Measurements from ENCODE around the gene ZNF620.

The ZNF620 gene

GRCh38 chr3:40511031-40511718, 5.3 kb downstream of the ZNF620 start:
- H3K27me3 ChIP-seq (ENCODE audit: control insufficient read depth, insufficient read depth, low read length) = no peaks in the 10 kb centered on the region
- H3K36me3 ChIP-seq (ENCODE audit: control insufficient read depth, insufficient read depth, low read length) = no peaks in the 10 kb centered on the region
- H3K4me3 ChIP-seq (ENCODE audit: low read length) = no peak overlapping the region
- no peaks in the 10 kb centered on the region for H3K4me1 ChIP-seq (ENCODE audit: control insufficient read depth, insufficient read depth, low read length)
- no peak overlapping the region for H3K9ac ChIP-seq (ENCODE audit: low read length)
- H3K9me3 ChIP-seq (ENCODE audit: control insufficient read depth, low read length) = no peaks in the 10 kb centered on the region

GRCh38 chr3:40516201-40516600, 10.4 kb downstream of the ZNF620 start:
- Histone ChIP-seq H3K4me1 (ENCODE audit: control insufficient read depth, insufficient read depth, low read length) (no peaks in the 10 kb centered on the region), H3K27me3 (ENCODE audit: control insufficient read depth, insufficient read depth, low read length) (no peaks in the 10 kb centered on the region), H3K36me3 (ENCODE audit: control insufficient read depth, insufficient read depth, low read length) (no peaks in the 10 kb centered on the region), H3K9me3 (ENCODE audit: control insufficient read depth, low read length) (no peaks in the 10 kb centered on the region), H3K4me3 (ENCODE audit: low read length) (no peak overlapping the region), H3K9ac (ENCODE audit: low read length) (no peak overlapping the region)

- Histone ChIP-seq H3K4me3 (ENCODE audit: low read length) (no peak overlapping the region), H3K4me1 (ENCODE audit: control insufficient read depth, insufficient read depth, low read length) (no peaks in the 10 kb centered on the region), H3K36me3 (ENCODE audit: control insufficient read depth, insufficient read depth, low read length) (no peaks in the 10 kb centered on the region), H3K27me3 (ENCODE audit: control insufficient read depth, insufficient read depth, low read length) (no peaks in the 10 kb centered on the region), H3K9me3 (ENCODE audit: control insufficient read depth, low read length) (no peaks in the 10 kb centered on the region), H3K9ac (ENCODE audit: low read length) (no peak overlapping the region)
Observed at GRCh38 chr3:40518067-40518466, 12.2 kb downstream of the ZNF620 start.

- Histone ChIP-seq H3K9me3 (ENCODE audit: control insufficient read depth, low read length) (no peaks in the 10 kb centered on the region), H3K36me3 (ENCODE audit: control insufficient read depth, insufficient read depth, low read length) (no peaks in the 10 kb centered on the region), H3K4me3 (ENCODE audit: low read length) (no peak overlapping the region), H3K9ac (ENCODE audit: low read length) (no peak overlapping the region), H3K4me1 (ENCODE audit: control insufficient read depth, insufficient read depth, low read length) (peaks cover 2% of the 10 kb centered on the region), H3K27me3 (ENCODE audit: control insufficient read depth, insufficient read depth, low read length) (no peaks in the 10 kb centered on the region)
Observed at GRCh38 chr3:40518848-40519247, 13.0 kb downstream of the ZNF620 start.

GRCh38 chr3:40521254-40521653, 15.4 kb downstream of the ZNF620 start:
- peaks cover 19% of the 10 kb centered on the region for H3K4me1 ChIP-seq (ENCODE audit: control insufficient read depth, insufficient read depth, low read length)
- no peaks in the 10 kb centered on the region for H3K9me3 ChIP-seq (ENCODE audit: control insufficient read depth, low read length)
- H3K4me3 ChIP-seq (ENCODE audit: low read length) = no peak overlapping the region
- H3K9ac ChIP-seq (ENCODE audit: low read length) = no peak overlapping the region
- H3K36me3 ChIP-seq (ENCODE audit: control insufficient read depth, insufficient read depth, low read length) = no peaks in the 10 kb centered on the region
- H3K27me3 ChIP-seq (ENCODE audit: control insufficient read depth, insufficient read depth, low read length) = no peaks in the 10 kb centered on the region

- H3K36me3 ChIP-seq (ENCODE audit: control insufficient read depth, insufficient read depth, low read length) = peaks cover 5% of the 10 kb centered on the region
- no peaks in the 10 kb centered on the region for H3K9me3 ChIP-seq (ENCODE audit: control insufficient read depth, low read length)
- no peak overlapping the region for H3K4me3 ChIP-seq (ENCODE audit: low read length)
- no peaks in the 10 kb centered on the region for H3K27me3 ChIP-seq (ENCODE audit: control insufficient read depth, insufficient read depth, low read length)
- H3K9ac ChIP-seq (ENCODE audit: low read length) = peak overlapping the region; percentile 100
- H3K4me1 ChIP-seq (ENCODE audit: control insufficient read depth, insufficient read depth, low read length) = peaks cover 19% of the 10 kb centered on the region
Observed at GRCh38 chr3:40523781-40524180, 17.9 kb downstream of the ZNF620 start.

- Histone ChIP-seq H3K36me3 (ENCODE audit: control insufficient read depth, insufficient read depth, low read length) (peaks cover 5% of the 10 kb centered on the region), H3K4me1 (ENCODE audit: control insufficient read depth, insufficient read depth, low read length) (peaks cover 19% of the 10 kb centered on the region), H3K9me3 (ENCODE audit: control insufficient read depth, low read length) (no peaks in the 10 kb centered on the region), H3K4me3 (ENCODE audit: low read length) (peak overlapping the region; percentile 76), H3K27me3 (ENCODE audit: control insufficient read depth, insufficient read depth, low read length) (no peaks in the 10 kb centered on the region), H3K9ac (ENCODE audit: low read length) (peak overlapping the region; percentile 100)
Observed at GRCh38 chr3:40524222-40524567, 18.4 kb downstream of the ZNF620 start.

- peak within 1 kb of the TSS; percentile 76 for H3K4me3 ChIP-seq (ENCODE audit: low read length)
- peaks cover 19% of the 10 kb centered on the region for H3K4me1 ChIP-seq (ENCODE audit: control insufficient read depth, insufficient read depth, low read length)
- H3K27me3 ChIP-seq (ENCODE audit: control insufficient read depth, insufficient read depth, low read length) = no peaks in the 10 kb centered on the region
- no peaks in the 10 kb centered on the region for H3K9me3 ChIP-seq (ENCODE audit: control insufficient read depth, low read length)
- peaks cover 5% of the 10 kb centered on the region for H3K36me3 ChIP-seq (ENCODE audit: control insufficient read depth, insufficient read depth, low read length)
- peak within 1 kb of the TSS; percentile 100 for H3K9ac ChIP-seq (ENCODE audit: low read length)
Observed at GRCh38 chr3:40524568-40525285, 18.9 kb downstream of the ZNF620 start, which contains the start of gene ZNF621. Gene ZNF621 (plus strand): TSS chr3:40524960. CDS start chr3:40525841, 881 bp downstream.

- H3K27me3 ChIP-seq (ENCODE audit: control insufficient read depth, insufficient read depth, low read length) = no peaks in the 10 kb centered on the region
- no peaks in the 10 kb centered on the region for H3K9me3 ChIP-seq (ENCODE audit: control insufficient read depth, low read length)
- H3K4me3 ChIP-seq (ENCODE audit: low read length) = no peak overlapping the region
- peaks cover 19% of the 10 kb centered on the region for H3K4me1 ChIP-seq (ENCODE audit: control insufficient read depth, insufficient read depth, low read length)
- H3K36me3 ChIP-seq (ENCODE audit: control insufficient read depth, insufficient read depth, low read length) = peaks cover 5% of the 10 kb centered on the region
- no peak overlapping the region for H3K9ac ChIP-seq (ENCODE audit: low read length)
Observed at GRCh38 chr3:40528426-40528825, 22.6 kb downstream of the ZNF620 start.

- peaks cover 12% of the 10 kb centered on the region for H3K36me3 ChIP-seq (ENCODE audit: control insufficient read depth, insufficient read depth, low read length)
- no peak overlapping the region for H3K4me3 ChIP-seq (ENCODE audit: low read length)
- H3K4me1 ChIP-seq (ENCODE audit: control insufficient read depth, insufficient read depth, low read length) = no peaks in the 10 kb centered on the region
- H3K9ac ChIP-seq (ENCODE audit: low read length) = no peak overlapping the region
- no peaks in the 10 kb centered on the region for H3K9me3 ChIP-seq (ENCODE audit: control insufficient read depth, low read length)
- H3K27me3 ChIP-seq (ENCODE audit: control insufficient read depth, insufficient read depth, low read length) = no peaks in the 10 kb centered on the region
Observed at GRCh38 chr3:40532252-40532651, 26.4 kb downstream of the ZNF620 start.

- Histone ChIP-seq H3K36me3 (ENCODE audit: control insufficient read depth, insufficient read depth, low read length) (peaks cover 7% of the 10 kb centered on the region), H3K9ac (ENCODE audit: low read length) (no peak overlapping the region), H3K4me1 (ENCODE audit: control insufficient read depth, insufficient read depth, low read length) (no peaks in the 10 kb centered on the region), H3K4me3 (ENCODE audit: low read length) (no peak overlapping the region), H3K27me3 (ENCODE audit: control insufficient read depth, insufficient read depth, low read length) (no peaks in the 10 kb centered on the region), H3K9me3 (ENCODE audit: control insufficient read depth, low read length) (no peaks in the 10 kb centered on the region)
Observed at GRCh38 chr3:40534283-40534682, 28.4 kb downstream of the ZNF620 start.

GRCh38 chr3:40546816-40547215, 41.0 kb downstream of the ZNF620 start:
- Histone ChIP-seq H3K9me3 (ENCODE audit: control insufficient read depth, low read length) (no peaks in the 10 kb centered on the region), H3K36me3 (ENCODE audit: control insufficient read depth, insufficient read depth, low read length) (no peaks in the 10 kb centered on the region), H3K4me1 (ENCODE audit: control insufficient read depth, insufficient read depth, low read length) (no peaks in the 10 kb centered on the region), H3K27me3 (ENCODE audit: control insufficient read depth, insufficient read depth, low read length) (no peaks in the 10 kb centered on the region), H3K4me3 (ENCODE audit: low read length) (no peak overlapping the region), H3K9ac (ENCODE audit: low read length) (no peak overlapping the region)

Data from mucosa of stomach (tissue), 1 donor.